Measurements from ENCODE around the gene BOD1L1. TPM values are rescaled to one million over a fixed set of nuclear protein-coding genes. Genes with fewer than 3 reads are reported as not detected.

Gene BOD1L1
- total RNA-seq, 1 donor from 2014 or later = 37.0 TPM

DNA sequence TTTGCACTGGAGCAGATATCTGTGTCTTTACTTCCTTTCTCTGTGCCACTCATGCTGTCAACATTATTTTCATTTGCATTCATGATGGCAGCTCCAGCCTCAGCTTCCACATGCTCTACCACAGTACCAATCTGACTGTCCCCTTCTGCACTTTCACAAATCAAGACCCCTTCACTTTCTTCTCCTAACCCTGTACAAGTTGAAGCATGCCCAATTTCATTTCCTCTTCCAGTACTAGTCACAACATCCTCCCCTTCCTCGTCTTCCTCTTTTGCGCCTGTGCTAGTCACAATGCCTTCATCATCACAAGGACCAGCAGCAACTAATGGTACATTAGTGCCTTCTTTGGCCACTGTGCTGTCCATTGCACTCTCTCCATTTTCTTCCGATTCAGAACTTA is 26.5 kb downstream of the BOD1L1 start:
- Mint-ChIP-seq H3K4me1 (ENCODE audit: unreplicated experiment) (no peaks in the 10 kb centered on the region), H3K36me3 (peaks cover 38% of the 10 kb centered on the region), H3K27ac (no peak overlapping the region)

DNA sequence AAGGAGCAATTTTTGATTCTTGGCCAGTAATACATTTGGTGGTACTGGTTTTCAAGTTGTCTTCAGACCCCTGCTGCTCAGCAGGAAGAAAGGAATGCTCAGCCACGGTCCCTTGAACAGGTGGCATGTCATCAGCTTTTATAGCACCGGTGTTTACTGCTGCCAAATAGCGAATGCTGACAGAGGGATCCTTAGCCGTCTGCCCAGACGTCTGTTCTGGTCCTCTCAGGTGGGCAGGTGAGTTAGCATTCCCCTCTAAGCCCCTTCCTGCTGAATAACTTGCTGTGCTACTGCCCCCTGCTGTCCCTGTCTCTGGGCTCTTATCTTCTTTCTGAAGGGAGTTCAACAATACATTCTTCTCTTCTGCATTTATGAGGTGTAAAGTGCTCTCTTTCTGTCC is 28.4 kb downstream of the BOD1L1 start:
- no peaks in the 10 kb centered on the region for H3K27me3 Mint-ChIP-seq
- H3K4me3 Mint-ChIP-seq = no peak overlapping the region
- no peak overlapping the region for H3K27ac Mint-ChIP-seq

More for the DNA sequence above, 26.5 kb downstream of the BOD1L1 start:
- Mint-ChIP-seq H3K4me3 (no peak overlapping the region), H3K9me3 (no peaks in the 10 kb centered on the region), H3K27me3 (no peaks in the 10 kb centered on the region)
- no peak for DNase-seq (ENCODE audit: extremely low spot score, unreplicated experiment)
- TF ChIP-seq, protein P1, sequence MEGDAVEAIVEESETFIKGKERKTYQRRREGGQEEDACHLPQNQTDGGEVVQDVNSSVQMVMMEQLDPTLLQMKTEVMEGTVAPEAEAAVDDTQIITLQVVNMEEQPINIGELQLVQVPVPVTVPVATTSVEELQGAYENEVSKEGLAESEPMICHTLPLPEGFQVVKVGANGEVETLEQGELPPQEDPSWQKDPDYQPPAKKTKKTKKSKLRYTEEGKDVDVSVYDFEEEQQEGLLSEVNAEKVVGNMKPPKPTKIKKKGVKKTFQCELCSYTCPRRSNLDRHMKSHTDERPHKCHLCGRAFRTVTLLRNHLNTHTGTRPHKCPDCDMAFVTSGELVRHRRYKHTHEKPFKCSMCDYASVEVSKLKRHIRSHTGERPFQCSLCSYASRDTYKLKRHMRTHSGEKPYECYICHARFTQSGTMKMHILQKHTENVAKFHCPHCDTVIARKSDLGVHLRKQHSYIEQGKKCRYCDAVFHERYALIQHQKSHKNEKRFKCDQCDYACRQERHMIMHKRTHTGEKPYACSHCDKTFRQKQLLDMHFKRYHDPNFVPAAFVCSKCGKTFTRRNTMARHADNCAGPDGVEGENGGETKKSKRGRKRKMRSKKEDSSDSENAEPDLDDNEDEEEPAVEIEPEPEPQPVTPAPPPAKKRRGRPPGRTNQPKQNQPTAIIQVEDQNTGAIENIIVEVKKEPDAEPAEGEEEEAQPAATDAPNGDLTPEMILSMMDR (conservative IDR thresholded peaks at IDR 0.05) = no peak

DNA sequence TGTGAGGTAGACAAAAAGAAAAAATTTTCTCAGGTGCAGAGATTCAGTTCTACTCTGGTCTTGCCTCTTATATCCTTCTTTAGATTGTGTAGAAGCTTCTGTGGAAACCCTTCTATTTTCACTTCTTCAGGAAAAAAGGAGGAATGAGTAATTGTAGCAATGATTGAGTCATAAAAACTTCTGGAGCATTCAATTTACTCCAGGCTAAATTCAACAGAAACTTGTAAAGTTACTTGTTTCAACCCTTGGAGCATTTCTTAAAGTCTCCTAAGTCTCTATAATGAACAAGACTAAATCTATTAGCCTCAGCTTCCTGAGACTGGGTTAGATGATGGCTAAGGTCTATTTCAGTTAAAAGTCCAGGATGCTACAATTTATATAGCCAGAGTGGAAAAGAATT is 29.9 kb downstream of the BOD1L1 start:
- H3K4me3 Mint-ChIP-seq = no peak overlapping the region
- no peaks in the 10 kb centered on the region for H3K4me1 Mint-ChIP-seq (ENCODE audit: unreplicated experiment)
- no peaks in the 10 kb centered on the region for H3K27me3 Mint-ChIP-seq
- DNase-seq (ENCODE audit: extremely low spot score, unreplicated experiment) = no peak
- H3K36me3 Mint-ChIP-seq = peaks cover 23% of the 10 kb centered on the region
- TF ChIP-seq, protein P1 (conservative IDR thresholded peaks at IDR 0.05) = no peak
- H3K9me3 Mint-ChIP-seq = no peaks in the 10 kb centered on the region
- H3K27ac Mint-ChIP-seq = no peak overlapping the region

More for the DNA sequence above, 28.4 kb downstream of the BOD1L1 start:
- Mint-ChIP-seq H3K4me1 (ENCODE audit: unreplicated experiment) (no peaks in the 10 kb centered on the region), H3K9me3 (no peaks in the 10 kb centered on the region), H3K36me3 (peaks cover 31% of the 10 kb centered on the region)
- TF ChIP-seq, protein P1 (conservative IDR thresholded peaks at IDR 0.05) = peak; percentile 45
- DNase-seq (ENCODE audit: extremely low spot score, unreplicated experiment) = no peak

DNA sequence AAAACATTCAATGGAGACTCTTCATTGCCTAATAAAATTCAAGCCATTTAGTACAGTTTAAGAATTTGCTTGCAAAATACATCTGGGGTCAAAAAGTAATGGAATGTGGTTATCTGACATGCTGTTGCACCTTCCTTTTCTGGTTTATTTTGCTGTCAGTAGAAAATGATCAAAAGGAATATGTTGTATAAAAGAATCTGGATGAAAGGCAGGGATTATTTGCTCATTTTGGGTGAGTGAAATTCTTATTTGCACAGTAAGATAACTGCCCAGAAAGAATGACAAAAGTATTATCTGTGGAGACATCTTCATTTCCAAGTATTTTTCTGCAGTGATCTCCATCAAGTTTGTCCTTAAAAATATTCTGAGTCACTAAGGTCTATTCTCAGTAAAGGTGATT is 30.4 kb downstream of the BOD1L1 start:
- no peak overlapping the region for H3K4me3 Mint-ChIP-seq
- H3K9me3 Mint-ChIP-seq = no peaks in the 10 kb centered on the region
- no peak overlapping the region for H3K27ac Mint-ChIP-seq
- no peaks in the 10 kb centered on the region for H3K27me3 Mint-ChIP-seq
- H3K4me1 Mint-ChIP-seq (ENCODE audit: unreplicated experiment) = no peaks in the 10 kb centered on the region
- no peak for DNase-seq (ENCODE audit: extremely low spot score, unreplicated experiment)
- TF ChIP-seq, protein P1 (conservative IDR thresholded peaks at IDR 0.05) = no peak
- H3K36me3 Mint-ChIP-seq = peaks cover 22% of the 10 kb centered on the region

DNA sequence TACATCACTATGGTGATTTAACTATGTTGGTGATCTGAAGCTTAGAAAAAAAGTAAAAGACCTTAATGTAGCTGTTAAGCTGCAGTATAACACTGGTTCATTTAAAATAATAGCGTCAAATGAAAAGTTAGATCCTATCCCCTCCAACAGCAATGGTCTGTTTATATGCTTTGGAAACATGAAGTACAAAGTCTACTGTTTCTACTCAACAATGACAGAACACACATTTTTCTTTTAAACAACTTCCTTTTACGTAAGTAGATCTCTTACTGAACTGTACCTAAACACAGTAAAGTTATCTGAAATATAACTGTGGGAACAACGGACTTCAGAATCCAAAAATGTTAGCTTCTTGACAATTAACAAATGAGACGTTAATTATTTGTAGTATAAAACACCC is 35.3 kb downstream of the BOD1L1 start:
- H3K27ac Mint-ChIP-seq = no peak overlapping the region
- no peak for DNase-seq (ENCODE audit: extremely low spot score, unreplicated experiment)
- H3K4me1 Mint-ChIP-seq (ENCODE audit: unreplicated experiment) = no peaks in the 10 kb centered on the region
- H3K4me3 Mint-ChIP-seq = no peak overlapping the region
- H3K27me3 Mint-ChIP-seq = no peaks in the 10 kb centered on the region
- peaks cover 15% of the 10 kb centered on the region for H3K36me3 Mint-ChIP-seq
- TF ChIP-seq, protein P1 (conservative IDR thresholded peaks at IDR 0.05) = no peak
- H3K9me3 Mint-ChIP-seq = no peaks in the 10 kb centered on the region

DNA sequence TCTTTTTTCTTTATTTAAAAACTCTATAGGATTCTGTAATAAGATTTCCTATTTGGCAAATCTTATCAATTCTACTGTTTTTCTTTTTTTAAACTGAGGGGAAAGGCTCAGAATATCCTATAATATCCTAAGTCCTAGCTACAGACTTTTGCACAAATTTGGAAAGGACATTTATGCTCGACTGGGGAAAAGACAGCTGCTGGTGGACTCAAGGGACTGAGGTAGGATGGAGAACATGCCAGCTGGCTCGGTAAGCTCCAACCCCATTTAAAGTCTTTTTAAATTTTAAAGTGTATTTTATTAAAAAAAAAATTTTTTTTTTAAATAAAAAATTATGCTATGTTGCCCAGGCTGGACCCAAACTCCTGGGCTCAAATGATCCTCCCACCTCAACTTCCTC is 36.8 kb downstream of the BOD1L1 start:
- no peak for DNase-seq (ENCODE audit: extremely low spot score, unreplicated experiment)
- TF ChIP-seq, protein P1 (conservative IDR thresholded peaks at IDR 0.05) = no peak
- no peak overlapping the region for H3K27ac Mint-ChIP-seq
- no peaks in the 10 kb centered on the region for H3K4me1 Mint-ChIP-seq (ENCODE audit: unreplicated experiment)
- H3K9me3 Mint-ChIP-seq = no peaks in the 10 kb centered on the region
- no peak overlapping the region for H3K4me3 Mint-ChIP-seq
- no peaks in the 10 kb centered on the region for H3K27me3 Mint-ChIP-seq
- H3K36me3 Mint-ChIP-seq = peaks cover 13% of the 10 kb centered on the region
